COLO829 (cell line): ENCODE measurements around the gene ZNF804B.
A peak's percentile ranks its signal among the peaks of the same experiment; 100 is the strongest.
"Not testable (repeated sequence)": the region's sequence is repeated elsewhere in the genome, so short reads cannot be mapped to it uniquely, and the experiment has no call there.

Experiments
- DNase-seq: peaks from one replicate; pipeline ENCODE4 v3.0.0; 2012; ENCODE audit warnings: low spot score

The ZNF804B gene

DNA sequence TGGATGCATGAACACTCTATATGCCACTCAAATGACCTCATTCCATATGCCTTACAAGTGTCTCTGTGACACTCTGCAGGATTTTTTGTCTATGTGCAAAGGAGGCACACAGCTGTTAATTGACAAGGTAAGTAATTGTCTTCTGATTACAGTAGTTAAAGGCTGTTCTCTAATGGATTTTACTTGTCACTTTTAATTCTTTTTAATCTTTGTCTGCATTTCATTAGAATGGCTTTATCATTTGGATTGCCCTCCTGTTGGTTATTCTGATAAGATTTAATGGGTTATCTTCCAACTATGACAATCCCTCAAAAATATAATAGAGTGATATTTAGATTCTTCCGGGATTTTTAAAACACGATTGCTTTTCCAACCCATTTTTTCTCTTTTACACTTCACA, 326.1 kb downstream of the ZNF804B start:
- no peak for DNase-seq

DNA sequence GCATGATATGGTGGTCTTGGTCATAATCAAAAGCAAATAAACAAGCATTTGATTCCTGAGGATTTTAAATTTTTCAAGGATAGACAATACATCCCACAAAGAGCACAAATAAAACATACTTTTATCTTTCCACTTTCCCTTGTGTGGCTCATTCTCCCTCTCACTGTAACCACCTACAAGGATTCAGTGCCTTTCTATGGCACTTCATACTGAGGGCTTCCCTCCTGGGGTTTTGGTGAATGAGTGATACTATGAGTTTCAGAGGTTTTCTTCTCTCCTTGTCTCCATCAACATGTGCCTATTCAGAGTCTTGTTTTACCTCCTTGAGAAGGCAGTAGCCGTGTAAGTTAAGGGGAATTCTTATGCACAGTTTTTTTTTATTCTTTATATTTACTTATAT, 332.1 kb downstream of the ZNF804B start:
- DNase-seq = no peak

DNA sequence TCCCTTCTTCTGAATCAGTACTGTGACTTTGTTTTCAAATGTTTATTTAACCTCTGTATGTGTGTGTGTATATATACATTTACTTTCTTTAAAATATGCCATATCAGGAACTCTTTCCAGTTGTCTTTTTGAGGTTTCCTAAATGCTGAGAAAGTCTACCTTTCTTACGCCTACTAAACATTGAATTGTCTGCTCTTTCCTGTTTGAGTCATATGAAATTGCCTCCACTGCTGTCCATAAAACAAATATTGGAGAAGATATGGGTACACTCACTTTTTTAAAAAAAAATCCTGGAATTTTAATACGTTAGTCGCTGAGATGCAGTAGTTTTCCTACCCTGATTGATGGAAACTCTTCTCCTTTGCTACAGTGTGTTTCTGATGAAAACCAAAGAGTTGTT, 334.8 kb downstream of the ZNF804B start:
- no peak for DNase-seq

DNA sequence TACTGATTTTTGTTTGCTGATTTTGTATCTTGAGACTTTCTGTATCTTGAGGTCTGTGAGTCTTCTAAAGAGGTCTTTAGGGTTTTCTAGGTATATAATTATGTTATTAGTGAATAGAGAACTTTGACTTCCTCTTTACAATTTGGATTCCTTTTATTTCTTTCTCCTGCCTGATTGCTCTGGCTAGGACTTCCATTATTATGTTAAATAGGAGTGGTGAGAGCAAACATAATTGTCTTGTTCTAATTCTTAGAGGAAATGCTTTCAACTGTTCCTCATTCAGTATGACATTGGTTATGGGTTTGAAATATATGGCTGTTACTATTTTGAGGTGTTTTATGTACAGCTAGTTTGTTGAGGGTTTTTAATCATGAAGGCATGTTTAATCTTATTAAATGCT, 344.1 kb downstream of the ZNF804B start:
- no peak for DNase-seq

DNA sequence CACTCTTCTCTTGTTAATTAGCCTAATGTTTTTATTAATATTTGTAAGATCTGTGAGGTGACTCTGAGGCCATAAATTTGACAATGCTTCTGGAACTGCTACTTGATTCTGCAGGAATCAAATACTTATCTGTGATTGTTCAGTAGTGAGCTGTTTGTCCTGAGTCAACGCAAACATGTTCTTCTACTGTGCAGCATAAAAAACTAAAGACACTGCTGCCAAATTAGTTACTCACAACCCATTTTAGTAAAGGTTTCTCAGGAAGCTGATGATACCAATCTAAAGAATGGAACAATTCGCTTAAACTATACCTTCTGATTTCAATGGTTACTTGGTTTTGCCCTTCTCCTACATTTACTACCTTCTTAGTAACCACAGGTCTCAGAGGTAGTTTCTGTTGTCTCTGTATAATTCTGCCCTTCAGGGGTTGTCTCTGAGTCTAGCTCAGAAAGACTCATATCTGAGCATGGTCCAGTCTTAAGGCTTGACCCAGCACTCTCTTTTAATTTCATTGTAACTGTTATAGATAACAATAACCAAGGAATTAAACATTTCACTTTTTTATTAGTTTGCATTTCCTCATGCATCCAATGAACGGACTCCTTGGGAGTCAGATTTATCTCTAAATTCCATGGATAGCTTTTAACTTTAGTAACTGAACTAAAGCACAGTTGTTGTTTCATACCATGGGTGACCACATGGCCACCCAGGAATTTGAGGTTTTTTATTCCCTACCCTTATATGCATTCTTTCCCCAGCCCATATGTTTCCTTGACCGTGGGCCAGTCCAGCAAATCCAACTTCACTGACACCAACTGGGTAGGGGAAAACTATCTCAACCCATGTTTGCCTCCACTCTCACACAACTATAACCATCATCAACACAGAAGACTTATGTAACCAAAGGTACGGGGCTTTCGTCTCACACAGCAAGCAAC, 345.5 kb downstream of the ZNF804B start:
- DNase-seq = no peak

DNA sequence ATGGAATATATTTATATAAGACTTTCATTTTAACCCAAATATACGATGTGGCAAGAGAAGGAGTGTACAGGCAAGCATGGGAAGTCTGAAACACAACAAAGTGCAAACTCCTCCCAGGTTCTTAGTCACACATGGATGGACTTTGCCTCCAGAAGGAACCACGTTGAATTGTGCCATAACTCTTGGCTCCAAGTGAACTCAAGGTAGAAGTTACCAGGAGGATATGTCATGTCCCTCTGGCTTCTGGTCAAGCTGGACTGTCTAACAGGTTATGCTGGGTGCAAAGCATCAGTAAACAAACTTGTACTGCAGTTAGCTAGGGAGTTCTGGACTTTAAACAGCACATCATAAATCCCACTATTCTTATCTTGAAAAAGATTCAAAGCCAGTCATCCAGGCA, 364.4 kb downstream of the ZNF804B start:
- DNase-seq = no peak

DNA sequence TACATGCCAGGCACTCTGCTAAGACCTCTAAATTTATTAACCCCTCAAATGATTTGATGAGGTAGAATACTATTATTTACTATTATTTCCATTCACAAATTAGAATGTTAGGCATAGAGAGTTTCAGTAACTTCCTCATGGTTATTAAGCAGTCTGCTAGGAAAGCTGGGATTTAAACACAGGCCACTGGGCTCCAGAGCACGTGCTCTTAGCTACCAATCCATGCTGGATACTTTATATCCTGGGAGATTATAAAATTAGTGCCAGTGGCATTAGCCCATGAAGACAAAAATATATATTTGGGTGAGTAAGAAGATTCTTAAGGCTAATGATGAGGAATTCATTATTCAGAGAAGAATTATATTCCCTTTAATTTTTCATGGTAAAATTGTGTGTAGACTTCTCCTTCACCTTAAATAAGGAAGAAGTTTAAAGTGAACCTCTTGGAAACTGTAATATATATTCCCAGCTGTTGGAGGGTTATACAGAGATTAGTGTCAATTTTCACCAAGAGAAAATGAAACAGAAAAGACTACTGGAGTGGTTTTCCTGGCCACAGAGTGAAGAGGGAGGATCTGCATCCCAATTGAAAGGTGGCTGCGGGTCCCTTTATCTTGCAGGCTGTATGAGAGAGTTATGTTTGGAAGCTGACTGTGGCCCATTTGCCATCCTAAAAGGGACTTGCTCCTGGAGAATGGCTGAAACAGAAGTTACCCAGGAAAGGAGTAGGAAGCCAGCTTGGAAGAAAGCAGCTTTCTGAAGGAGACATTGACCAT, 370.3 kb downstream of the ZNF804B start:
- no peak for DNase-seq

DNA sequence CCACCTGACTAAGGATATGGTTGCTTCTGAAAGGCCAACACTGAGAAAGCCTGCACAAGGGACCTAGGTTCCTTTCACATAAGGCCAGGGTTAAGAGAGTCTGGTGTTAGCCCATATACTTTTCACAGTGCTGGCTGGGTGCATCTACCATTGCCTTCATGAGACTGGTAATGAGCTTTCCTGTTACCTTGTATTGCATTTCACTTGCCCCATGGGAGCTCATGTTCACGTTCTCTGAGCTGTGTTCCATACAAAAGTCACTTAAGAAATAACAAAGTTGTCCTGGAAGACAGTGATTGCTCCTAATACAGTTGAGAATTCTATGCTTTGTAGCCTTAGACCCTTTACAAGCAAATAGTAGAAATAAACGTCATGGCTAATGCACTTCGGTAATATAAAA, 373.9 kb downstream of the ZNF804B start:
- peak; percentile 4 for DNase-seq

DNA sequence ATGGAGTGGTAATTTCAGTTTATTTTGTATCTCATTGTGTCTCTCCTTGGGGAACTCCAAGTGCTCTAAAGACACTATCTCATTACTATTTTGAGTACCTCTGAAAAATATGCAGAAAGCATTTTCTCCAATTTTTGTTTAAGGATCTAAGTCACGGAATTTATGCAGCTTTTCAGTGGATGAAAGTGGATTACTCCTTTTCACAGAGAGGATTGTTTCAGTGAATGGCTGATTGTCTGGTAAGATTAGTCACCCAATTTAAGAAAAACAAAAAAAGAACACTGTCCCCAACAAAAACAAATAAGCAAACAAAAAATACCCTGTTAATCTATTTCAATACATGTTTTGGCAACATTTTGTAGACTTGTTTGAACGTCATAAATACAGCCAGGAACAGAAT, 374.3 kb downstream of the ZNF804B start:
- DNase-seq = peak; percentile 82

DNA sequence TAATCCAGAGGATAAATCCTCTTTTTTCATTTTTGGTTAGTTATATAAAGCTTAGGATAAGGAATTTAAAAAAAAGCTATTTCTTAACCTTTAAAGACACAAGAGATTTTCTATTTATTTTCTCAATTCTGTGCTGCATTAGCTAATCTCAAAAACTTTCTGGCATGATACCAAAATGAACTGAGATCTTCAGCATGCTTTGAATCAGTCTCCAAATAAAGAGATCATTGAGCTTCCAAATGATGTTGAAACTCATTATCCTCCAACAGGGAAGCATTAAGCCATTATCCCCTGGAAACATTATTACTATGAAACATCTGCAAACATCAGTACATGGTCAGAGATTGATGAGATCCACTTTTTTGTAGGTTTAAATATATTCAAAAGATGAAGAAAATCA, 386.3 kb downstream of the ZNF804B start:
- DNase-seq = peak; percentile 13

DNA sequence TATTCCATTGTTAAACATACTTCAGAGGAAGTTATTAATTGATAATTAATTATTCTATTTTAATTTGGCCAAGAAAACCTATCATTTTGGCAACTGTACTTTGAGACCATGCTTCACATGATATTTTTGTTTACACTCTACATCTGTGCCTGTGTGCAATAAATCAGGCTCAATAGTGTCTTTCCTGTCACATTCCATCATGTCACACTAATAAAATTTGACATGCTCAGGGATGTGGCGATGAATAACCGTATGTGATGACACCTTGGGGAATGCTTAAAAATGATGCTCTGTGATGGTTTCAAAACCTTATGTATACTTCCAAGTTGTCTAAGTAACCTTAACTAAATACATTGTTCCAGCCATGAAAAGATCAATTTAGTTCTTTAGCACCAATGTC, 400.6 kb downstream of the ZNF804B start:
- no peak for DNase-seq

DNA sequence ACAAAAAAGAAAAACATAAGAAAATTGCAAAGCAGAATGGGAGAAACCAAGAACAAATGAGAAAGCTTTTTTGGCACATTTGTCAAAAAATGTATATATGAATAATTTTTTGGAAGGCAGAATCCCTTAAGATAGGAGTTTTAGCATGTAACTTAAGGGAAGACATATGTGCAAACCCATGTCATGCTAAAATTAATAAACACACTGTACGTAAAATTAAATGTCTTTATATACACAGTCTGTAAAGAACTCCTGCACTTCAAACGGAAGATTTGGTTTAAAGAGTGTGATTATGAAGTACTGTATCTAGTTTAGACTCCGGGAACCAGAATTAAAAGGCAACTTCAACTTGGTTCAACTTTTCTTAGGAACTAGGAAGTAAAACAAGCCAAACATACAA, 405.9 kb downstream of the ZNF804B start:
- DNase-seq = no peak

DNA sequence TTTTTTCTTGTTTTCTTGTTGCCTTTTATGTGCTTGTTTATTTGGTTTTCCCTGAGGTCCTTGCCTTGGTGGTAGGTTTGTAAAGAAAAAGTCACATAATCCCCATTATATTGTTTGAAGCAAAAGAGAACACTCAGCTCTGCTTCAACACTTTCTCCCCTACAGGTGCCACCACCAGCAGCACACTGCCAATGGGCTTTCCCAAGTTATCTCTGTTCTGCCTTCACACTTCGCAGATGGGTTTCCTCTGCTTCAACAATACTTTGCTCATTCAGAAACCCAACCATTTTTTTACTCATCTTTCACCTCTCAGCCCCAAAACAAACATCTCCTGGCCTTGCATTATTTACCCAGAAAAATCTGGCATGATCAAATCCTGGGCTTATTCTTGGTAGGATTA, 411.1 kb downstream of the ZNF804B start:
- no peak for DNase-seq

DNA sequence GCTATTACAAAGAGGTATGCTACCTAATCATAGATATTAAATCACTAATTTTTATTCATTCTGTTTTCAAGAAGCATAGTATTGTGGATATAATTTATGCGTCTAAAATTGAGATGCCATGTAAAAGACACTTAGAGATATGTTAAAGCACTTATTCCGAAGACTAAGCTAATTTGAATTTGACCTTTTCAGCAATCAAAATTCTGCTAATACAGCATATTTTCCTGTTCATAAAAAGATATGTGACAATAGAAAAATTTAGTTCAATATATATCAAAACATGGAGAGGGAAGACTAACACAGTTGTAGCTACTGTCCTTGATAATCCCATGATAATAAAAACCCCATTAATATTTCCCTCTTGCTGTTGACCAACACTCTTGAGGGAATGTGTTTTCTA, 422.6 kb downstream of the ZNF804B start:
- DNase-seq = no peak

DNA sequence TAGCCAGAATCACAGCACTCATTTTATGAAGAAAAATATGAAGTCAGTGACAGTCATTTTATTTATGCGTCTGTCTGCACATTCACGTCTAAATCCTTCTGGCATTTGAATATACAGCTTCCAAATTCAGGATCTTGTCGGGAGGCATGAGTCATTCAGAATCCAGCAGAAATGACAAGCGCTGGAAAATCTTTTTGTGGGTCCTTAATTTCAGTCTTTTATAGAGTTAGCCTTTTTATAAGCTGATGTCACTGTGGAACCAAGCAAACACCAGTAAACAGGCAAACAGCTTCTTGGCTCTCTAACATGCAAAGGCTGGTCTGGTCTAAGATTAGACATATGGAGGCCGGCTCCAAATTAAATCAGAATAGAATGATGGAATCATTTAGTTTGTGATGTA, 424.2 kb downstream of the ZNF804B start:
- DNase-seq = no peak

DNA sequence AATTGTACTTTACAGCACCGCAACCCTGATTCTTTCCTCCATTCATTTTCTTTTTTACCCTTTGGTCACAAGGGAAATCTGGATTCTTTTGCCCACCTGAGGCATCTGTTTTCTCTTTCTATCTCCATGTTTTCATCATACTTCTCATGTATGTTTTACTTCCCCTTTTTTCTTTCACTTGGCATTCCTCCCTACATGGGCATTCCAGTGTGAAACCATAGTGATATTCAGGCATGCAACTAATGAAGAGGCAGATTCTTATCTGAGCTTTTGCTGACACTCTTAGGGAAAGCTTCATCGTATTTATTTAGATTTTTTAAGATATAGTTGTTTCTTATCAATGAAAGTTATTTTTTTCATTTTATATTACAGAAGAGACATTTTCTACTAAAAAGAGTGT, 441.3 kb downstream of the ZNF804B start:
- no peak for DNase-seq

DNA sequence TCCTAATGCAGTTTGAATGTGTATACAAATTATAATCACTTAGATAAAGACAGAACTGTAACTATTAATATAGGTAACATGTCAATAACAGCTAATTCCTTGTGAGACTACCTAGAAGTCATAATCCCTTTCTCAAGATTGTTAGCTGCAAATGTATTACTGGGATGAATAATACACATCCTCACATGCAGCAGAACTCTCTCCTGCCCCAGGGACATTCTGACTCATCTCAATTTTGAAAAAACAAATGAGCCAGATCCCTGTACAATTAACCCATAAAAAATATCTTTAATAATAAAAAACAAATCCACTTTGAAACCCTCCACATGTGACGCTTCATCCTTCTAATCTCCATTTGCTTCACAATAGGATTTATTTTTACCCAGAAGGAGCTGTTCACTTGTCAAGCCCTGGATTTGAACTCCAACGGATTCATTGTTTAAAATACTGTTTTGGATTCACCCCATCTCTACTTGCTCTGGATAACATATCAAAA, 464.4 kb downstream of the ZNF804B start:
- DNase-seq = peak; percentile 36

DNA sequence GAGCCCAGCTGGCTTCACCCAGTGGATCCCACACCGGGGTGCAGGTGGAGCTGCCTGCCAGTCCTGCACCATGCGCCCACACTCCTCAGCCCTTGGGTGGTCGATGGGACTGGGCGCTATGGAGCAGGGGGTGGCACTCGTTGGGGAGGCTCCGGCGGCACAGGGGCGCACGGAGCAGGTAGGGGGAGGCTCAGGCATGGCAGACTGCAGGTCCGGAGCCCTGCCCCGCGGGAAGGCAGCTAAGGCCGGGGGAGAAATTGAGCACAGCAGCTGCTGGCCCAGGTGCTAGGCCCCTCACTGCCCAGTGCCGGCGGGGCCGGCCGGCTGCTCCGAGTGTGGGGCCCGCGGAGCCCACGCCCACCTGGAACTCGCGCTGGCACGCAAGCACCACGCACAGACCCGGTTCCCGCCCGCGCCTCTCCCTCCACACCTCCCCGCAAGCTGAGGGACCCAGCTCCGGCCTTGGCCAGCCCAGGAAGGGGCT, 469.2 kb downstream of the ZNF804B start:
- DNase-seq = not testable (repeated sequence)

DNA sequence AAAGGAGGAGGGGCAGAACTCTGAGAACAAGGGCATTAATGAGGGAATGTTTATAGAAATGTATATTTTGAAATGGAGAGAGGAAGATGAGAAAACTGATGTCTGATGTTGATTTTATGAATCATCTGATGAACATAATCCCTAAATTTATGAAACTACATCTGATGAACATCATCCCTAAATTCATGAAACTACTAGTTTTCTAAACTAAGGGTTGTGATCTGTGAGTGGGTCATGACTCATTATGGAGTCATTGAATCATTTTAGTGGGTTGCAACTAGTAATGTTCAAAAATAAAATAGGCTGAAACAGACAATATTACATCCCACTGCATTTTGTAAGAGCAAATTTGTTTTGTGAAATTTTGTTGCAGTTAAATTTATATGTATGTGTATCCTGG, 478.7 kb downstream of the ZNF804B start:
- DNase-seq = peak; percentile 42

DNA sequence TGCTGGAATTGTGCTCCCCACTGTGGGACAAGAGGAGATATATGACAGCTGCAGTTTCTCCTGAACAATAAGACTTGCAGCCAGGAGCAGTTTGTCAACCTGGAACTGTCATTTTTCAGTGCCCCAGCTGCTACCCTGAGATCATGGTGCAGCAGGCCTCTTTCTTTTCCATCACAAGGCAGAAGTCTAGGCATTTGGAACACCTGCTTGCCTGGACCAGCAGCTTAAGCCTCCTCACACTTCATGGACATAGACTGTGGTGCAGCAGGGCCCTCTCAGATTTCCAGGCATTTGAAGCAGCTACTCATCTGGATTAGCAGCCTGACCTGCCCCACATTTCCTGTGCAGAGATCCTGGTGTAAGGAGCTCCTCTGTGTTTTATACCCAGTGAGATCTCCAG, 486.7 kb downstream of the ZNF804B start:
- no peak for DNase-seq

DNA sequence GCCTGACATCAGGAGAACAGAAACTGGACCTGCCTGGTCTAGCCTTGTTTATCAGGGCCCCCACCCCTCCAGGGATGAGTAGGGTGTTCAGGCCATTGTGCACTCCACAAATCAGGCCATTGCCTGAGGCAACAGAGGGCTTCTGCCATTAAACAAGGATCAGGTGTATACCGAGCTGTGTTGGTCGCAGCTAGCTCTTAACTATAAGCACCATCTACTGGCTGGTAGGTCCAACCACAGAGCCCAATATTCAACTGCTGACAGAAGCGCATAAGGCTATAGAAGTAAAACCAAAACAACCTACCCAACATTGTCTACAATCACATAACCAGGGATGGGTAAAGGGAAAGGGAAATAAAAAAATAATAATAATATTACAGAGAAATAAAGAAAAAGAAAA, 487.7 kb downstream of the ZNF804B start:
- DNase-seq = no peak

DNA sequence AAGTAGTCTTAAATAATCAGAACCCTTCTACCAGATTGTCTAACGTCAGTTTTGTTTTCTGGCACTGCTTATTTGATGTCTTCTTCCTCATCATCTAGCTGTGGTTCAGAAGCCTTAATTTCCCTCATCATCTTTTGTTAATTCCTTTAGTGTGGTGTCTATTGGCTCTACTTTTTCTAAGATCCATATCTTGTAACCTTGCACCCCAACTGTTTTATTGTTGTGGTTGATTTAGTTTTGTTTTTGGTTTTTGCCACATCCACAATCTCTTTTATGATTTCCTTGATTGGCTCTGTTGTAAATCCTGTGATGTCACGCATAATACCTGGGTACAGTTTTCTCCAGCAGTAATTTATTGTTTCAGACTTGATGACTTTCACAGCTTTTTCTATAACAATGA, 499.6 kb downstream of the ZNF804B start:
- no peak for DNase-seq

DNA sequence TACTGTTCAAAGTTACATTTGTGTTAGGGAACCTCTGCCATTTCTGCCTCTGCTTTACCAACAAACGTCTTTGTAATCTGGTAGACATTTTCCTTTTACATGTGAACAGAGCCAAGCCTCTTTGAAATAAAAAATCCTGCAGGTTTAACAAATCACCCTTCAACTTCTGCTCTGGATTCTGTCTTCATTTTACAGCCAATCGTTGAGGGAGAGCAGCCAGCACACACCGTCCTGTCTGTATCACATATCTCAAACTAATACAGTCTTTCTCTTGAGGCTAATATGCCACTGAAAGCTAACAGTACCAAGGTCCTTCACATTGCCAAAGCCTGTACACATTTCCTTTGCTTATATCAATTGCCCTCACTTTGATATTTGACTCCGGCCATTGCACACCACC, 504.6 kb downstream of the ZNF804B start:
- no peak for DNase-seq
